Choroid plexus epithelial cell (primary cell): ENCODE data around the gene HIGD1A.

Experiments used
- DNase-seq: peaks from one replicate; pipeline ENCODE4 v3.0.0-alpha.2; 2010; ENCODE audit warnings: low read depth
- H3K4me3 ChIP-seq: 2 replicates; pipeline ENCODE4 v1.5.1; 2011; ENCODE audit warnings: low read depth, mild to moderate bottlenecking, control low read depth, low read length, moderate library complexity
- CTCF ChIP-seq: conservative IDR thresholded peaks from 2 replicates; pipeline ENCODE4 v1.5.1; 2011; ENCODE audit warnings: low read depth, mild to moderate bottlenecking, control low read depth, inconsistent platforms, low read length, moderate library complexity

Gene HIGD1A

GRCh38 chr3:42827654-42828053, 23.4 kb upstream of the HIGD1A start:
- no peak for DNase-seq
- no peak for TF ChIP-seq CTCF
- no peak overlapping the region for H3K4me3 ChIP-seq

- DNase-seq = no peak
- TF ChIP-seq CTCF = no peak
- no peak overlapping the region for H3K4me3 ChIP-seq
Measured at GRCh38 chr3:42827023-42827422, 22.7 kb upstream of the HIGD1A start.

GRCh38 chr3:42826141-42826540, 21.9 kb upstream of the HIGD1A start:
- DNase-seq = no peak
- no peak overlapping the region for H3K4me3 ChIP-seq
- no peak for TF ChIP-seq CTCF

- no peak for TF ChIP-seq CTCF
- H3K4me3 ChIP-seq = no peak overlapping the region
- DNase-seq = no peak
Measured at GRCh38 chr3:42823351-42823750, 19.1 kb upstream of the HIGD1A start.

GRCh38 chr3:42822828-42823227, 18.5 kb upstream of the HIGD1A start:
- TF ChIP-seq CTCF = no peak

GRCh38 chr3:42820746-42821051, 16.4 kb upstream of the HIGD1A start:
- TF ChIP-seq CTCF = no peak
- DNase-seq = no peak
- no peak overlapping the region for H3K4me3 ChIP-seq

More at GRCh38 chr3:42822828-42823227, 18.5 kb upstream of the HIGD1A start:
- DNase-seq = no peak
- H3K4me3 ChIP-seq = no peak overlapping the region

- H3K4me3 ChIP-seq = no peak overlapping the region
- no peak for DNase-seq
- no peak for TF ChIP-seq CTCF
Measured at GRCh38 chr3:42819351-42819965, 15.2 kb upstream of the HIGD1A start.
